GM12801 (cell line): ENCODE measurements around the gene LAMC3.

ENCODE experiments used
- CTCF ChIP-seq: IDR thresholded peaks from one replicate; pipeline ENCODE4 v1.5.1; 2011; ENCODE audit warnings: control low read depth; ENCODE audit not compliant: insufficient read length; ENCODE audit errors: extremely low read depth

The LAMC3 gene

GRCh38 chr9:130981002-130981755 lies 27.8 kb upstream of the LAMC3 start:
- no peak for TF ChIP-seq CTCF

- TF ChIP-seq CTCF, result no peak
Observed at GRCh38 chr9:130981756-130982137, 27.2 kb upstream of the LAMC3 start.

GRCh38 chr9:130982636-130983358 lies 26.2 kb upstream of the LAMC3 start:
- TF ChIP-seq CTCF, result no peak

GRCh38 chr9:130983359-130983670 lies 25.7 kb upstream of the LAMC3 start:
- no peak for TF ChIP-seq CTCF

GRCh38 chr9:130983970-130984369 lies 25.0 kb upstream of the LAMC3 start:
- no peak for TF ChIP-seq CTCF

GRCh38 chr9:130984521-130984920 lies 24.5 kb upstream of the LAMC3 start:
- no peak for TF ChIP-seq CTCF

GRCh38 chr9:130985029-130985428 lies 23.9 kb upstream of the LAMC3 start:
- TF ChIP-seq CTCF, result no peak
